ENCODE data around the gene EMC10. TPM values are rescaled to one million over a fixed set of nuclear protein-coding genes. Genes with fewer than 3 reads are reported as not detected.

The EMC10 gene
- total RNA-seq, 1 donor from 2014 or later = 79.2 TPM

GRCh38 chr19:50501568-50502475 is 25.5 kb downstream of the EMC10 start:
- Mint-ChIP-seq H3K9me3 (no peaks in the 10 kb centered on the region), H3K4me1 (no peaks in the 10 kb centered on the region), H3K36me3 (ENCODE audit: low read depth) (peaks cover 4% of the 10 kb centered on the region), H3K27ac (no peak overlapping the region), H3K27me3 (no peaks in the 10 kb centered on the region), H3K4me3 (no peak overlapping the region)
- intact Hi-C loops (cut with micrococcal nuclease) = no loop called here
- DNase-seq = no peak

- intact Hi-C loops (cut with micrococcal nuclease) = no loop called here
- H3K36me3 Mint-ChIP-seq (ENCODE audit: low read depth) = peaks cover 15% of the 10 kb centered on the region
- peaks cover 15% of the 10 kb centered on the region for H3K4me1 Mint-ChIP-seq
- H3K27ac Mint-ChIP-seq = no peak overlapping the region
- no peaks in the 10 kb centered on the region for H3K27me3 Mint-ChIP-seq
- H3K9me3 Mint-ChIP-seq = no peaks in the 10 kb centered on the region
- no peak overlapping the region for H3K4me3 Mint-ChIP-seq
- DNase-seq = no peak
Observed at GRCh38 chr19:50505856-50506611, 29.7 kb downstream of the EMC10 start.

GRCh38 chr19:50506700-50507099 is 30.4 kb downstream of the EMC10 start:
- no peak overlapping the region for H3K4me3 Mint-ChIP-seq

GRCh38 chr19:50507376-50507775 is 31.1 kb downstream of the EMC10 start:
- H3K27me3 Mint-ChIP-seq = peaks cover 2% of the 10 kb centered on the region
- intact Hi-C loops (cut with micrococcal nuclease) = no loop called here
- DNase-seq = peak; percentile 52
- H3K27ac Mint-ChIP-seq = no peak overlapping the region
- H3K4me1 Mint-ChIP-seq = peaks cover 21% of the 10 kb centered on the region
- no peaks in the 10 kb centered on the region for H3K9me3 Mint-ChIP-seq
- peaks cover 17% of the 10 kb centered on the region for H3K36me3 Mint-ChIP-seq (ENCODE audit: low read depth)
- no peak overlapping the region for H3K4me3 Mint-ChIP-seq

More at GRCh38 chr19:50506700-50507099, 30.4 kb downstream of the EMC10 start:
- Mint-ChIP-seq H3K9me3 (no peaks in the 10 kb centered on the region), H3K36me3 (ENCODE audit: low read depth) (peaks cover 17% of the 10 kb centered on the region), H3K4me1 (peaks cover 19% of the 10 kb centered on the region), H3K27ac (no peak overlapping the region), H3K27me3 (peaks cover 2% of the 10 kb centered on the region)
- intact Hi-C loops (cut with micrococcal nuclease) = no loop called here
- no peak for DNase-seq

- intact Hi-C loops (cut with micrococcal nuclease) = no loop called here
- Mint-ChIP-seq H3K4me3 (peak overlapping the region; percentile 60), H3K4me1 (peaks cover 21% of the 10 kb centered on the region), H3K27me3 (peaks cover 2% of the 10 kb centered on the region), H3K27ac (peak overlapping the region; percentile 49), H3K9me3 (no peaks in the 10 kb centered on the region), H3K36me3 (ENCODE audit: low read depth) (peaks cover 17% of the 10 kb centered on the region)
- no peak for DNase-seq
Observed at GRCh38 chr19:50508843-50509190, 32.5 kb downstream of the EMC10 start.

GRCh38 chr19:50509366-50509765 is 33.1 kb downstream of the EMC10 start:
- H3K4me3 Mint-ChIP-seq = peak overlapping the region; percentile 97
- peak overlapping the region; percentile 49 for H3K27ac Mint-ChIP-seq
- DNase-seq = peak; percentile 56
- H3K4me1 Mint-ChIP-seq = peaks cover 21% of the 10 kb centered on the region
- peaks cover 2% of the 10 kb centered on the region for H3K27me3 Mint-ChIP-seq
- intact Hi-C loops (cut with micrococcal nuclease) = no loop called here
- peaks cover 17% of the 10 kb centered on the region for H3K36me3 Mint-ChIP-seq (ENCODE audit: low read depth)
- H3K9me3 Mint-ChIP-seq = no peaks in the 10 kb centered on the region

- peak overlapping the region; percentile 97 for H3K4me3 Mint-ChIP-seq
- peaks cover 15% of the 10 kb centered on the region for H3K36me3 Mint-ChIP-seq (ENCODE audit: low read depth)
- peaks cover 21% of the 10 kb centered on the region for H3K4me1 Mint-ChIP-seq
- intact Hi-C loops (cut with micrococcal nuclease) = loop anchor here (10.0 kb wide), 1 partner anchor 75 kb away; the partner anchor contains the start of gene MYBPC2
- peak; percentile 63 for DNase-seq
- peak overlapping the region; percentile 95 for H3K27ac Mint-ChIP-seq
- H3K27me3 Mint-ChIP-seq = peaks cover 4% of the 10 kb centered on the region
- no peaks in the 10 kb centered on the region for H3K9me3 Mint-ChIP-seq
Observed at GRCh38 chr19:50510121-50510670, 33.9 kb downstream of the EMC10 start.

- Mint-ChIP-seq H3K4me1 (peaks cover 21% of the 10 kb centered on the region), H3K27ac (peak overlapping the region; percentile 95), H3K4me3 (peak overlapping the region; percentile 97), H3K36me3 (ENCODE audit: low read depth) (peaks cover 13% of the 10 kb centered on the region), H3K9me3 (no peaks in the 10 kb centered on the region), H3K27me3 (peaks cover 4% of the 10 kb centered on the region)
- intact Hi-C loops (cut with micrococcal nuclease) = loop anchor here (1.0 to 10.0 kb wide), 7 partner anchors 34 to 598 kb away; partner anchors contain the start of genes CTU1, EMC10, GARIN5A and MYBPC2
- no peak for DNase-seq
Observed at GRCh38 chr19:50510700-50511068, 34.4 kb downstream of the EMC10 start.

- H3K27me3 Mint-ChIP-seq = peaks cover 4% of the 10 kb centered on the region
- H3K4me3 Mint-ChIP-seq = peak within 1 kb of the TSS; percentile 97
- intact Hi-C loops (cut with micrococcal nuclease) = loop anchor here (1.0 to 10.0 kb wide), 7 partner anchors 35 to 597 kb away; partner anchors contain the start of genes CTU1, EMC10, GARIN5A and MYBPC2
- H3K9me3 Mint-ChIP-seq = no peaks in the 10 kb centered on the region
- H3K36me3 Mint-ChIP-seq (ENCODE audit: low read depth) = peaks cover 13% of the 10 kb centered on the region
- peak within 1 kb of the TSS; percentile 95 for H3K27ac Mint-ChIP-seq
- peak; percentile 99 for DNase-seq
- peaks cover 21% of the 10 kb centered on the region for H3K4me1 Mint-ChIP-seq
Observed at GRCh38 chr19:50511069-50511822, 34.9 kb downstream of the EMC10 start, which contains the start of gene JOSD2. TSS of gene JOSD2 (minus strand) at chr19:50511191. CDS start at chr19:50510431, 760 bp downstream.

- Mint-ChIP-seq H3K27ac (peak overlapping the region; percentile 95), H3K9me3 (no peaks in the 10 kb centered on the region), H3K4me1 (peaks cover 19% of the 10 kb centered on the region), H3K4me3 (no peak overlapping the region), H3K36me3 (ENCODE audit: low read depth) (peaks cover 10% of the 10 kb centered on the region), H3K27me3 (peaks cover 4% of the 10 kb centered on the region)
- intact Hi-C loops (cut with micrococcal nuclease) = loop anchor here (10.0 kb wide), 1 partner anchor 78 kb away; the partner anchor contains the start of gene MYBPC2
- DNase-seq = peak; percentile 58
Observed at GRCh38 chr19:50512112-50512998, 36.0 kb downstream of the EMC10 start.

GRCh38 chr19:50512999-50513745 is 36.9 kb downstream of the EMC10 start:
- intact Hi-C loops (cut with micrococcal nuclease) = loop anchor here (10.0 kb wide), 1 partner anchor 78 kb away; the partner anchor contains the start of gene MYBPC2
- Mint-ChIP-seq H3K27me3 (peaks cover 4% of the 10 kb centered on the region), H3K36me3 (ENCODE audit: low read depth) (peaks cover 9% of the 10 kb centered on the region), H3K4me1 (peaks cover 17% of the 10 kb centered on the region), H3K4me3 (no peak overlapping the region), H3K27ac (peak overlapping the region; percentile 46), H3K9me3 (no peaks in the 10 kb centered on the region)
- peak; percentile 64 for DNase-seq

Measured in activated CD4-positive, alpha-beta T cell treated with anti-CD3 and anti-CD28 coated beads, Interleukin-2, amount 10 ng/mL, durations not matched to agents 24 days and 14 days (primary cell).